CD8-positive, alpha-beta memory T cell (primary cell): ENCODE results near the gene PEA15. TPM values are rescaled to one million over a fixed set of nuclear protein-coding genes. Genes with fewer than 3 reads are reported as not detected.

ENCODE experiments used
- CTCF ChIA-PET: fragments of 350-600 bp; sonication (Branson Sonifier 250); formaldehyde crosslinking; loops from one replicate; lab custom pipeline; 2021; ENCODE audit warnings: antibody characterized with exemption; lab: Charles Lee
- POLR2A ChIA-PET: fragments of 350-600 bp; sonication (Branson Sonifier 250); formaldehyde crosslinking; loops from one replicate; lab custom pipeline; 2021; ENCODE audit warnings: antibody characterized with exemption; lab: Charles Lee
- DNase-seq, 5 donors: peaks; one replicate each; pipeline versions ENCODE4 v3.0.0 to v3.0.0-alpha.2; 2020 to 2022; ENCODE audit warnings: mixed read lengths in 1 of 5
- H3K27ac ChIP-seq: one replicate; pipeline ENCODE4 v1.7.0; 2013; ENCODE audit warnings: low read depth, mild to moderate bottlenecking, low read length, moderate library complexity
- H3K27me3 ChIP-seq: 2 replicates; pipeline ENCODE4 v1.7.0; 2013; ENCODE audit warnings: low read length, mild to moderate bottlenecking; ENCODE audit not compliant: insufficient read depth, poor library complexity, severe bottlenecking
- H3K36me3 ChIP-seq: 2 replicates; pipeline ENCODE4 v1.7.0; 2013; ENCODE audit warnings: mild to moderate bottlenecking, low read length, moderate library complexity; ENCODE audit not compliant: insufficient read depth
- H3K4me1 ChIP-seq: 2 replicates; pipeline ENCODE4 v1.7.0; 2013; ENCODE audit warnings: mild to moderate bottlenecking, low read length, moderate library complexity; ENCODE audit not compliant: insufficient read depth
- H3K4me3 ChIP-seq: 2 replicates; pipeline ENCODE4 v1.7.0; 2013; ENCODE audit warnings: mild to moderate bottlenecking, low read length
- H3K9me3 ChIP-seq: 2 replicates; pipeline ENCODE4 v1.7.0; 2013; ENCODE audit warnings: mild to moderate bottlenecking, low read length
- H3K27ac Mint-ChIP-seq, 8 donors: one replicate each; pipeline ENCODE4 v1.8.0; 2020 to 2021; ENCODE audit warnings: mixed read lengths in 8 of 8, mild to moderate bottlenecking in 6 of 8, inconsistent platforms in 3 of 8, moderate library complexity in 3 of 8
- H3K27me3 Mint-ChIP-seq, 2 donors: one replicate each; pipeline ENCODE4 v1.8.0; 2020 to 2021; ENCODE audit warnings: mixed read lengths in 2 of 2, mild to moderate bottlenecking in 1 of 2, moderate library complexity in 1 of 2
- H3K36me3 Mint-ChIP-seq, 3 donors: one replicate each; pipeline ENCODE4 v1.8.0; 2020 to 2021; ENCODE audit warnings: mixed read lengths in 3 of 3, inconsistent platforms in 1 of 3, mild to moderate bottlenecking in 1 of 3
- H3K4me1 Mint-ChIP-seq, 3 donors: one replicate each; pipeline ENCODE4 v1.8.0; 2020 to 2021; ENCODE audit warnings: mixed read lengths in 3 of 3, inconsistent platforms in 1 of 3, mild to moderate bottlenecking in 1 of 3
- H3K4me3 Mint-ChIP-seq, 7 donors: one replicate each; pipeline ENCODE4 v1.8.0; 2020 to 2021; ENCODE audit warnings: mixed read lengths in 7 of 7, mild to moderate bottlenecking in 6 of 7, moderate library complexity in 4 of 7, inconsistent platforms in 2 of 7
- H3K9me3 Mint-ChIP-seq, 5 donors: one replicate each; pipeline ENCODE4 v1.8.0; 2020 to 2022; ENCODE audit warnings: mixed read lengths in 5 of 5, mild to moderate bottlenecking in 3 of 5, moderate library complexity in 2 of 5, inconsistent platforms in 1 of 5
- polyA plus RNA-seq: library from polyadenylated mRNA; unstranded; fragments of 300-500 nt; fragmentation: Illumina TruSeq; gene quantifications from one replicate; pipeline ENCODE4 v1.2.3, GENCODE V29; 2021
- total RNA-seq, 2 experiments: library from RNA; stranded (reverse); gene quantifications; one replicate each; pipeline ENCODE4 v1.2.3, GENCODE V29; 2021

Gene PEA15
- total and polyA plus RNA-seq, 3 experiments from 2014 or later: 9.1 to 81.4 (median 77.4) TPM

DNA sequence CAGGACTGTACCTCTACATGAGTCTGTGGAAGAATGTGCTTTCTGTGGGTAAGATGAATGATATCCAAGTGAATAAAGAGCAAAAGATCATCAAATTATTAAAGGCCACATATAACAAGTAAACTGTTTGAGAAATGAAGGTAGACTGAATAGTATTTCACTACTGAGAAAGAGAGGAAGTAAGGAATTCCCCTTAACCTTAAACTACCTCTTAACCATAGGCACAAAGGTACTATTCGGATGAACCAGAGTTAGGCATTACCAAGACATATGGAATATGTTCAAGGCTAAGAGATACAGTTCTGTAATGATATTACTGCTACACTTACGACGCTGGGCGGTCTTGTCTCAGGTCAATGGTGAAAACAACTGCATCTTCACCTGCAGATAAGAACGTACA is 31.6 kb downstream of the PEA15 start:
- H3K27ac ChIP-seq: no peak overlapping the region

DNA sequence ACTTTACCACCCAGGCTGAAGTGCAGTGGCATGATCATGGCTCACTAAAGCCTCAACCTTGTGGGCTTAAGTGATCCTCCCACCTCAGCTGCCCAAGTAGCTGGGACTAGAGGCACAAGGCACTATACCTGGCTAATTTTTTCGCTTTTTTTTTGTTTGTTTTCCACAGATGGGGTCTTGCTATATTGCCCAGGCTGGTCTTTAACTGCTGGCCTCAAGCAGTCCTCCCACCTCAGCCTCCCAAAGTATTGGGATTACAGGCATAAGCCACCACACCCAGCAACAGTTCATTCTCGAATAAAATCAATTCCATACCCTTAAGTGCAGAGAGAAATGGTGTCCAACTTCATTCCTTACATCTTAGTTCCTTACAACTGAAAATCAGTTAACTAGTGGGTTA is 32.4 kb downstream of the PEA15 start:
- Mint-ChIP-seq H3K4me1 (peaks cover 12 to 33% (median 22%) of the 10 kb centered on the region in 3 donors), H3K27me3 (no peaks in the 10 kb centered on the region), H3K36me3 (peaks cover 16 to 85% (median 24%) of the 10 kb centered on the region in 3 donors), H3K4me3 (no peak overlapping the region), H3K9me3 (no peaks in the 10 kb centered on the region), H3K27ac (no peak overlapping the region)
- ChIA-PET CTCF (interaction anchor here (0.8 kb wide), 1 partner anchor 54 kb away, joined by 3 read pairs; no protein-coding TSS in a partner anchor), POLR2A (interaction anchor here (0.5 kb wide), 1 partner anchor 155 kb away, joined by 3 read pairs; no protein-coding TSS in a partner anchor)
- H3K4me1 ChIP-seq: no peaks in the 10 kb centered on the region
- no peaks in the 10 kb centered on the region for H3K9me3 ChIP-seq
- H3K4me3 ChIP-seq: no peak overlapping the region
- H3K27ac ChIP-seq: no peak overlapping the region
- H3K27me3 ChIP-seq: no peaks in the 10 kb centered on the region
- peaks cover 50% of the 10 kb centered on the region for H3K36me3 ChIP-seq
- DNase-seq: no peak

More for the DNA sequence above, 31.6 kb downstream of the PEA15 start:
- Mint-ChIP-seq H3K9me3 (no peaks in the 10 kb centered on the region), H3K36me3 (peaks cover 16 to 82% (median 22%) of the 10 kb centered on the region in 3 donors), H3K4me3 (no peak overlapping the region), H3K4me1 (peaks cover 12 to 33% (median 20%) of the 10 kb centered on the region in 3 donors), H3K27ac (peak overlapping the region in 2 of 8 donors; percentile 31 to 75), H3K27me3 (no peaks in the 10 kb centered on the region)
- no peaks in the 10 kb centered on the region for H3K9me3 ChIP-seq
- ChIA-PET CTCF (no interaction called here), POLR2A (no interaction called here)
- no peak for DNase-seq
- H3K4me1 ChIP-seq: no peaks in the 10 kb centered on the region
- no peak overlapping the region for H3K4me3 ChIP-seq
- peaks cover 46% of the 10 kb centered on the region for H3K36me3 ChIP-seq
- no peaks in the 10 kb centered on the region for H3K27me3 ChIP-seq

DNA sequence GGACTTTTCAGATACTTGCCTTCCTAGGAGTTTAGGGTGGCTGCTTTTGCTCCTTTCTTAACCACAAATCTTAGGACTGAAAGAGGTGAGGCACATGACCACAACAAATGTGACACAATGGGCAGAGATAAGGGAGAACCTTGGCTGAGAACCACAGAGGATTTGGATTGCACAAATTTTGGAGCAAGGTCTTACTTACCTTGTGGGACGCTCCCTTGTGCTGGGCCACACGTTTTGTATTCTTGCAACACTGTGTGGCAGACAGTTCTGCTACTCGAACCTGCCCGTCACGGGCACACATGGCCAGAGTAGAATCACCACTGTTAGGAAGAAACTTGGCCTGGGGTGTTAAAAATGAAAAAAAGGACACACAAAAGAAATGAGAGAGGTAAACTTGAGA is 33.2 kb downstream of the PEA15 start:
- H3K4me1 ChIP-seq: no peaks in the 10 kb centered on the region
- H3K27me3 ChIP-seq: no peaks in the 10 kb centered on the region
- no peaks in the 10 kb centered on the region for H3K9me3 ChIP-seq
- POLR2A ChIA-PET: no interaction called here
- Mint-ChIP-seq H3K27me3 (no peaks in the 10 kb centered on the region), H3K36me3 (peaks cover 16 to 84% (median 25%) of the 10 kb centered on the region in 3 donors), H3K4me1 (peaks cover 15 to 25% (median 19%) of the 10 kb centered on the region in 3 donors), H3K4me3 (no peak overlapping the region), H3K27ac (peak overlapping the region in 3 of 8 donors; percentile 1 to 53 (median 44)), H3K9me3 (no peaks in the 10 kb centered on the region)
- no peak overlapping the region for H3K27ac ChIP-seq
- CTCF ChIA-PET: interaction anchor here (0.8 to 2.6 kb wide), 4 partner anchors 14 to 138 kb away, joined by 3 to 10 read pairs (median 6); no protein-coding TSS in a partner anchor
- H3K36me3 ChIP-seq: peaks cover 56% of the 10 kb centered on the region
- no peak for DNase-seq
- no peak overlapping the region for H3K4me3 ChIP-seq

DNA sequence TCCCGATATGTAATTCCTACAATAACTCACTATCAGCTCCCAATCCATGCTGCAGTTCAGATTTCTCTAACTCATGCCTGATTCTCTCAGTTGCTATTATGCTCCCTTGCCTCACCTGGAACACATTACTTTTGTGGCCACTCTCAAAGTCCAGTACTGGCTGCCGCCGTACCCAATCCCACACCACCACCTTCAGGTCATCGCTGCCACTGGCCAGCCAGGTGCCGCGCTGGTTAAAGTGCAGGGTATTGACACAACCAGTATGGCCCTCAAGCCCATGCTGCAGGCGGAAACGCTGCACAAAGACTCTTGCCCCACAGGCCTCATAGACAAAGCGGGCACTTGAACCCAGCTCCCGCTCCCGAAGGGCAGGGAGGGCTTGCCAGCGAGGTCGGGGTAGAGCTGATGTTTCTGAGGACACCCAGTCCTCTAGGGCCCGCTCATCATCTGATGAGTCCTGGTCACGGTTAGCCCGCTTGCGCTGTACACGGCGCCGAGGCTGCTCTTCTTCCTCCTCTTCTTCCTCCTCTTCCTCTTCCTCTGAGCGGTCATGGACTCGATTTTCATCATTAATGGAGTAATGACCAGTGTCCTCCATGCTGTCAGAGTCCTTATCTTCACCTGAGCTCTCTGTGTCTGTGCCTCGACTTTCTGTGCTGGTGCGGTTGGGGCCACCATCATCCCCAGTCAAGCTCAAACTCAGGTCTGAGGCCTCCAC is 34.6 kb downstream of the PEA15 start:
- Mint-ChIP-seq H3K4me3 (no peak overlapping the region), H3K9me3 (no peaks in the 10 kb centered on the region), H3K36me3 (peaks cover 10 to 80% (median 27%) of the 10 kb centered on the region in 3 donors), H3K4me1 (peaks cover 9 to 22% (median 16%) of the 10 kb centered on the region in 3 donors), H3K27me3 (no peaks in the 10 kb centered on the region), H3K27ac (peak overlapping the region in 1 of 8 donors; percentile 23)
- POLR2A ChIA-PET: no interaction called here
- Histone ChIP-seq H3K4me3 (no peak overlapping the region), H3K4me1 (no peaks in the 10 kb centered on the region), H3K27ac (no peak overlapping the region), H3K36me3 (peaks cover 56% of the 10 kb centered on the region), H3K9me3 (no peaks in the 10 kb centered on the region), H3K27me3 (no peaks in the 10 kb centered on the region)
- CTCF ChIA-PET: interaction anchor here (1.3 to 2.6 kb wide), 3 partner anchors 12 to 139 kb away, joined by 3 to 10 read pairs (median 8); no protein-coding TSS in a partner anchor
- no peak for DNase-seq

DNA sequence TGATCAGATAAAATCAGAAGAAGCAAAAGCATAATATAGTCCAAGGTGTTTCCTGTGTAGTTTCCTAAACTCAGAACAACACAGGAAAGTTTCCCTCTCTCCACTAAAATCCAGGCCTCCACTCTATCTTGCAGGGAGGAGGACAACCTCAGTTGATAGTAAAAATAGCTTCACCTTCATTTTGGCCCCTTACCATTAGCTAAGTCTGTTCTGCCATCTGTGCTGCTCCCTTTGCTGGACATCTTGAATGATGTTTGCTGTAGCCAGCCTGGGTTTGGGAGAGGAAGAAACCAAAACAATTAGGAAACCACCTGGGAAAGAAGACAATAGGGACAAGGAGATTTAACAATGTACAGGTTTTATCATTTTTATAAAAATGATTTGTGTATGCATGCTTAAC is 38.6 kb downstream of the PEA15 start:
- H3K27me3 Mint-ChIP-seq: no peaks in the 10 kb centered on the region
- Histone ChIP-seq H3K4me1 (no peaks in the 10 kb centered on the region), H3K36me3 (peaks cover 26% of the 10 kb centered on the region), H3K9me3 (no peaks in the 10 kb centered on the region), H3K27me3 (no peaks in the 10 kb centered on the region), H3K27ac (no peak overlapping the region), H3K4me3 (no peak overlapping the region)
- CTCF ChIA-PET: interaction anchor here (1.2 to 2.8 kb wide), 3 partner anchors 8 to 47 kb away, joined by 3 to 9 read pairs (median 8); no protein-coding TSS in a partner anchor
- peaks cover 11 to 38% (median 36%) of the 10 kb centered on the region in 3 donors for H3K4me1 Mint-ChIP-seq
- no peak overlapping the region for H3K27ac Mint-ChIP-seq
- no peak overlapping the region for H3K4me3 Mint-ChIP-seq
- POLR2A ChIA-PET: interaction anchor here (1.0 kb wide), 1 partner anchor 17 kb away, joined by 3 read pairs; no protein-coding TSS in a partner anchor
- DNase-seq: no peak
- peaks cover 5 to 65% (median 17%) of the 10 kb centered on the region in 3 donors for H3K36me3 Mint-ChIP-seq
- H3K9me3 Mint-ChIP-seq: no peaks in the 10 kb centered on the region

DNA sequence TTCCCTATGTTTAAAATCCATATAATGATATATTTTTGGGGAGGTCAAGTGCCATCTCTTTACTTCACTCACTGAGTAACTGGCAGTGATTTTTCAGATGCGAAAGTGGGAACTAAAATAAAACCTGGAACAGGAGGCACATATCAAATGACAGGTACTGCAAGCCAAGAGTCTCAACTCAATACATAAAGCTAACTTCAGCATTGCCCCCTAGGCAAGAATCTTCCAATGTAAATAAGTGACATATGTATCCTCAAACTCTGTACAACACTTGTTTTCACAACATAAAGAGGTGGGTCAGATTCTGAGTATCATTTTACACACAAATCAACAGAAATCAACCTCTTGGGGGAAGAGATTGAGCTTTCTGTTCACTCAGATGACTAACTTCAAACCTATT is 39.0 kb downstream of the PEA15 start:
- no peaks in the 10 kb centered on the region for H3K4me1 ChIP-seq

DNA sequence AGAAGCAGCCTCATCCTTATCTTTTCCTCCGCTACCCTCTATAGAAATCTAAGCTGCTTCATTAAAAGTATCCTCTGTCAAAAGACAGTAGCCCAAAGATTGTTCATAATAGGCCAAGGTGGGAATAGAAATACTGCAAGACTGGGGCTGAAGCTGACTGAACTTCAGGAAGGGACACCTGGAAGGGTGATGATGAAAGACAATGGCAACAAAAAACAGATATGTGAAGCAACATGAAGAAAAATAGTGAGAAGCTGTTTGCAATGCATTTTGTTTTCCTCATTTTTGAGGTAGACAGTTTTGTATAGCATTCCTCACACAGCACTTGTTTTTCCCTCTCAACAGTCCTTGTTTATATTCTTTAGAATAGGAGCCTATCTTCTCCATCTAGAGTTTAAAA is 40.2 kb downstream of the PEA15 start:
- Histone ChIP-seq H3K27ac (no peak overlapping the region), H3K36me3 (peaks cover 14% of the 10 kb centered on the region), H3K9me3 (no peaks in the 10 kb centered on the region), H3K27me3 (no peaks in the 10 kb centered on the region), H3K4me1 (no peaks in the 10 kb centered on the region), H3K4me3 (no peak overlapping the region)
- DNase-seq: no peak
- Mint-ChIP-seq H3K4me1 (peaks cover 9 to 40% (median 35%) of the 10 kb centered on the region in 3 donors), H3K4me3 (no peak overlapping the region), H3K27ac (peak overlapping the region in 2 of 8 donors; percentile 21 to 76), H3K36me3 (peaks cover 5 to 52% (median 7%) of the 10 kb centered on the region in 3 donors), H3K9me3 (no peaks in the 10 kb centered on the region), H3K27me3 (no peaks in the 10 kb centered on the region)
- ChIA-PET CTCF (interaction anchor here (2.8 kb wide), 1 partner anchor 46 kb away, joined by 8 read pairs; no protein-coding TSS in a partner anchor), POLR2A (interaction anchor here (0.5 kb wide), 1 partner anchor 13 kb away, joined by 3 read pairs; no protein-coding TSS in a partner anchor)

More for the DNA sequence above, 39.0 kb downstream of the PEA15 start:
- POLR2A ChIA-PET: interaction anchor here (1.0 kb wide), 1 partner anchor 17 kb away, joined by 3 read pairs; no protein-coding TSS in a partner anchor
- Mint-ChIP-seq H3K27me3 (no peaks in the 10 kb centered on the region), H3K4me1 (peaks cover 11 to 38% (median 36%) of the 10 kb centered on the region in 3 donors), H3K27ac (peak overlapping the region in 1 of 8 donors; percentile 35), H3K4me3 (no peak overlapping the region), H3K9me3 (no peaks in the 10 kb centered on the region), H3K36me3 (peaks cover 5 to 60% (median 13%) of the 10 kb centered on the region in 3 donors)
- no peaks in the 10 kb centered on the region for H3K27me3 ChIP-seq
- H3K36me3 ChIP-seq: peaks cover 24% of the 10 kb centered on the region
- DNase-seq: no peak
- no peak overlapping the region for H3K27ac ChIP-seq
- H3K9me3 ChIP-seq: no peaks in the 10 kb centered on the region
- CTCF ChIA-PET: interaction anchor here (1.2 to 2.8 kb wide), 2 partner anchors 40 to 47 kb away, joined by 3 to 8 read pairs; no protein-coding TSS in a partner anchor
- no peak overlapping the region for H3K4me3 ChIP-seq
